ENCODE data around the gene SPC24. TPM values are rescaled to one million over a fixed set of nuclear protein-coding genes. Genes with fewer than 3 reads are reported as not detected.

SPC24 gene
- total and polyA plus RNA-seq, 9 donors: 0.47 to 2.7 (median 0.99) TPM; not detected in 1

- H3K4me3 ChIP-seq: no peak overlapping the region
- DNase-seq: no peak
- H3K9me3 ChIP-seq: no peaks in the 10 kb centered on the region
- H3K4me1 ChIP-seq (ENCODE audit: insufficient read depth): peaks cover 7% of the 10 kb centered on the region
- WGBS, 3 donors: 84 to 88% (median 85%) methylated on average over 7 of the region's 7 CpGs
- TF ChIP-seq EP300 (IDR thresholded peaks at IDR 0.05): no peak
- no peak for TF ChIP-seq POLR2A (IDR thresholded peaks at IDR 0.05)
- TF ChIP-seq CTCF (IDR thresholded peaks at IDR 0.05): no peak
- intact Hi-C loops (cut with DNase I): no loop called here
- H3K27me3 ChIP-seq: no peaks in the 10 kb centered on the region
- H3K36me3 ChIP-seq: no peaks in the 10 kb centered on the region
- no peak overlapping the region for H3K27ac ChIP-seq
Observed at GRCh38 chr19:11175920-11176319, 20.3 kb upstream of the SPC24 start.

- H3K4me1 ChIP-seq (ENCODE audit: insufficient read depth): no peaks in the 10 kb centered on the region
- WGBS, 3 donors: 90 to 92% (median 91%) methylated on average over 26 to 27 of the region's 27 CpGs
- peak in 1 of 5 donors; percentile 28 for DNase-seq
- TF ChIP-seq EP300 (IDR thresholded peaks at IDR 0.05): no peak
- TF ChIP-seq CTCF (IDR thresholded peaks at IDR 0.05): no peak
- no peak for TF ChIP-seq POLR2A (IDR thresholded peaks at IDR 0.05)
- no peaks in the 10 kb centered on the region for H3K27me3 ChIP-seq
- intact Hi-C loops (cut with DNase I): no loop called here
- no peaks in the 10 kb centered on the region for H3K36me3 ChIP-seq
- H3K4me3 ChIP-seq: no peak overlapping the region
- no peak overlapping the region for H3K27ac ChIP-seq
- H3K9me3 ChIP-seq: no peaks in the 10 kb centered on the region
Observed at GRCh38 chr19:11174336-11174735, 18.8 kb upstream of the SPC24 start.

GRCh38 chr19:11173516-11174155 is 18.1 kb upstream of the SPC24 start:
- Histone ChIP-seq H3K36me3 (no peaks in the 10 kb centered on the region), H3K9me3 (no peaks in the 10 kb centered on the region), H3K27ac (no peak overlapping the region), H3K4me1 (ENCODE audit: insufficient read depth) (no peaks in the 10 kb centered on the region), H3K4me3 (no peak overlapping the region), H3K27me3 (no peaks in the 10 kb centered on the region)
- DNase-seq: no peak
- intact Hi-C loops (cut with DNase I): no loop called here
- WGBS, 3 donors: 76 to 89% (median 85%) methylated on average over 8 of the region's 8 CpGs
- TF ChIP-seq POLR2A (IDR thresholded peaks at IDR 0.05) (no peak), EP300 (IDR thresholded peaks at IDR 0.05) (no peak), CTCF (IDR thresholded peaks at IDR 0.05) (no peak)

- whole genome bisulfite sequencing, 3 donors: 61 to 78% (median 76%) methylated on average over 5 to 6 of the region's 6 CpGs
- intact Hi-C loops (cut with DNase I): no loop called here
- H3K4me1 ChIP-seq (ENCODE audit: insufficient read depth): no peaks in the 10 kb centered on the region
- TF ChIP-seq EP300 (IDR thresholded peaks at IDR 0.05) (no peak), POLR2A (IDR thresholded peaks at IDR 0.05) (no peak), CTCF (IDR thresholded peaks at IDR 0.05) (no peak)
- DNase-seq: no peak
- no peaks in the 10 kb centered on the region for H3K9me3 ChIP-seq
- no peak overlapping the region for H3K27ac ChIP-seq
- H3K36me3 ChIP-seq: no peaks in the 10 kb centered on the region
- no peaks in the 10 kb centered on the region for H3K27me3 ChIP-seq
- no peak overlapping the region for H3K4me3 ChIP-seq
Observed at GRCh38 chr19:11172576-11172975, 17.0 kb upstream of the SPC24 start.
